H1 (cell line): ENCODE data around the gene FOLR3. TPM values are rescaled to one million over a fixed set of nuclear protein-coding genes. Genes with fewer than 3 reads are reported as not detected.

ENCODE experiments used
- CTCF ChIA-PET: fragments of 300-600 bp; sonication (Branson Sonifier 250); formaldehyde crosslinking; loops from one replicate; lab custom pipeline; 2021; ENCODE audit not compliant: partially characterized antibody; lab: Charles Lee
- POLR2A ChIA-PET: fragments of 300-600 bp; sonication (Branson Sonifier 250); formaldehyde crosslinking; loops from one replicate; lab custom pipeline; 2021; ENCODE audit warnings: inconsistent platforms; ENCODE audit not compliant: partially characterized antibody; lab: Charles Lee
- DNase-seq, 2 experiments: peaks; one replicate each; pipeline versions ENCODE4 v3.0.0 to v3.0.0-alpha.2; 2010 to 2022; ENCODE audit warnings: low spot score in 2 of 2, low read depth in 1 of 2, mixed read lengths in 1 of 2
- FAIRE-seq: peaks from 2 replicates; lab custom pipeline; 2011; peaks lifted over from hg19 to GRCh38; lab: Jason Lieb, UNC
- H2AFZ ChIP-seq: 2 replicates; pipeline ENCODE4 v1.8.1; 2012; ENCODE audit warnings: low read length, inconsistent platforms
- H2AK5ac ChIP-seq: 2 replicates; pipeline ENCODE4 v1.6.1; 2013; ENCODE audit warnings: low read depth, low read length
- H2BK120ac ChIP-seq: replicated peaks from 2 replicates; pipeline ENCODE3; 2013; ENCODE audit warnings: low read depth, low read length, inconsistent platforms
- H2BK12ac ChIP-seq: 2 replicates; pipeline ENCODE4 v1.6.1; 2013; ENCODE audit warnings: low read depth, low read length
- H2BK15ac ChIP-seq: 2 replicates; pipeline ENCODE4 v1.6.1; 2013; ENCODE audit warnings: low read length
- H2BK20ac ChIP-seq: 2 replicates; pipeline ENCODE4 v1.6.1; 2013; ENCODE audit warnings: low read length
- H2BK5ac ChIP-seq: 2 replicates; pipeline ENCODE4 v1.6.1; 2013; ENCODE audit warnings: low read depth, low read length
- H3K14ac ChIP-seq: 2 replicates; pipeline ENCODE4 v1.6.1; 2013; ENCODE audit warnings: inconsistent platforms; ENCODE audit not compliant: insufficient read length
- H3K18ac ChIP-seq: 2 replicates; pipeline ENCODE4 v1.6.1; 2013; ENCODE audit warnings: low read length; ENCODE audit errors: extremely low read depth
- H3K23ac ChIP-seq: 2 replicates; pipeline ENCODE4 v1.6.1; 2013; ENCODE audit warnings: inconsistent platforms; ENCODE audit not compliant: insufficient read length
- H3K23me2 ChIP-seq: 2 replicates; pipeline ENCODE4 v1.6.1; 2013; ENCODE audit warnings: low read depth, low read length
- H3K27ac ChIP-seq: 2 replicates; pipeline ENCODE4 v1.6.1; 2011; ENCODE audit warnings: low read depth, low read length, inconsistent platforms
- H3K27me3 ChIP-seq, 4 experiments: replicated peaks in 1 of 4; 1 replicate in 1 of 4; 2 replicates in 3 of 4; pipeline versions ENCODE4 v1.6.1 to v1.8.1; 2011 to 2013; ENCODE audit warnings: low read length in 3 of 4, mild to moderate bottlenecking in 3 of 4, inconsistent platforms in 2 of 4, mixed read lengths in 2 of 4, moderate library complexity in 1 of 4; ENCODE audit not compliant: control insufficient read depth in 3 of 4, insufficient read depth in 3 of 4; ENCODE audit errors: extremely low read depth in 1 of 4
- H3K36me3 ChIP-seq, 4 experiments: 2 replicates each; pipeline versions ENCODE4 v1.6.1 to v1.8.1; 2011 to 2013; ENCODE audit warnings: mild to moderate bottlenecking in 4 of 4, low read length in 3 of 4, moderate library complexity in 2 of 4, control low read depth in 1 of 4, inconsistent platforms in 1 of 4; ENCODE audit not compliant: insufficient read depth in 4 of 4, control insufficient read depth in 2 of 4
- H3K4ac ChIP-seq: replicated peaks from 2 replicates; pipeline ENCODE3; 2013; ENCODE audit warnings: low read length, low read depth, mixed read lengths, inconsistent platforms; ENCODE audit not compliant: insufficient read length
- H3K4me1 ChIP-seq, 4 experiments: replicated peaks in 1 of 4; 1 replicate in 1 of 4; 2 replicates in 3 of 4; pipeline versions ENCODE4 v1.6.1 to v1.8.1; 2011 to 2013; ENCODE audit warnings: low read length in 3 of 4, inconsistent platforms in 2 of 4, mixed read lengths in 1 of 4; ENCODE audit not compliant: insufficient read depth in 4 of 4, control insufficient read depth in 3 of 4
- H3K4me2 ChIP-seq, 2 experiments: 2 replicates each; pipeline versions ENCODE4 v1.6.1 to v1.8.1; 2011 to 2013; ENCODE audit warnings: low read depth in 2 of 2, low read length in 2 of 2, control low read depth in 1 of 2, inconsistent platforms in 1 of 2, mild to moderate bottlenecking in 1 of 2; ENCODE audit not compliant: insufficient read depth in 1 of 2
- H3K4me3 ChIP-seq, 4 experiments: fragments of 200-600, 300-600 bp in 1 of 4; sonication (generic), shearing (Covaris generic), sonication (Bioruptor Twin) in 1 of 4; 2 replicates each; pipeline versions ENCODE4 v1.5.1 to v1.8.1; 2011 to 2016; ENCODE audit warnings: low read length in 4 of 4, low read depth in 3 of 4, control low read depth in 2 of 4, inconsistent platforms in 2 of 4, mild to moderate bottlenecking in 2 of 4, mixed read lengths in 1 of 4, moderate library complexity in 1 of 4; ENCODE audit not compliant: insufficient read depth in 2 of 4; ENCODE audit errors: extremely low read depth in 1 of 4
- H3K56ac ChIP-seq: replicated peaks from 2 replicates; pipeline ENCODE3; 2013; ENCODE audit warnings: low read depth, mild to moderate bottlenecking, mixed read lengths, low read length, inconsistent platforms; ENCODE audit not compliant: insufficient read length
- H3K79me1 ChIP-seq: 2 replicates; pipeline ENCODE4 v1.6.1; 2013; ENCODE audit warnings: low read depth, low read length, control low read depth
- H3K79me2 ChIP-seq, 2 experiments: 2 replicates each; pipeline versions ENCODE4 v1.6.1 to v1.8.1; 2012 to 2013; ENCODE audit warnings: low read length in 2 of 2, mild to moderate bottlenecking in 2 of 2, inconsistent platforms in 1 of 2; ENCODE audit not compliant: insufficient read depth in 2 of 2, control insufficient read depth in 1 of 2
- H3K9ac ChIP-seq, 4 experiments: replicated peaks in 1 of 4; 1 replicate in 1 of 4; 2 replicates in 3 of 4; pipeline versions ENCODE4 v1.6.1 to v1.8.1; 2011 to 2013; ENCODE audit warnings: low read depth in 3 of 4, low read length in 3 of 4, control low read depth in 2 of 4, mild to moderate bottlenecking in 2 of 4, moderate library complexity in 2 of 4, inconsistent platforms in 1 of 4; ENCODE audit errors: extremely low read depth in 1 of 4
- H3K9me3 ChIP-seq, 2 experiments: 2 replicates each; pipeline versions ENCODE4 v1.6.1 to v1.8.1; 2012 to 2013; ENCODE audit warnings: mild to moderate bottlenecking in 2 of 2, moderate library complexity in 2 of 2, control low read depth in 1 of 2, inconsistent platforms in 1 of 2, low read depth in 1 of 2, low read length in 1 of 2, mixed read lengths in 1 of 2; ENCODE audit not compliant: insufficient read depth in 2 of 2
- H4K20me1 ChIP-seq, 2 experiments: replicated peaks in 1 of 2; 2 replicates each; pipeline versions ENCODE3 to v1.8.1; 2011 to 2013; ENCODE audit warnings: inconsistent platforms in 2 of 2, low read length in 2 of 2, mild to moderate bottlenecking in 1 of 2; ENCODE audit not compliant: insufficient read depth in 2 of 2, control insufficient read depth in 1 of 2
- H4K5ac ChIP-seq: 2 replicates; pipeline ENCODE4 v1.6.1; 2013; ENCODE audit warnings: low read length, low read depth, mixed read lengths, inconsistent platforms; ENCODE audit not compliant: insufficient read length
- H4K8ac ChIP-seq: 2 replicates; pipeline ENCODE4 v1.8.0; 2013; ENCODE audit warnings: mild to moderate bottlenecking, moderate library complexity, low read length, inconsistent platforms; ENCODE audit not compliant: insufficient read depth; ENCODE audit errors: extremely low read depth
- H4K91ac ChIP-seq: replicated peaks from 2 replicates; pipeline ENCODE3; 2013; ENCODE audit warnings: low read length, mixed read lengths, inconsistent platforms; ENCODE audit not compliant: insufficient read length
- EGR1 ChIP-seq: IDR thresholded peaks from 2 replicates; pipeline ENCODE4 v1.6.1; 2011; ENCODE audit warnings: low read depth, low read length, borderline replicate concordance
- JUND ChIP-seq: IDR thresholded peaks from 2 replicates; pipeline ENCODE4 v1.6.1; 2011; ENCODE audit warnings: mild to moderate bottlenecking, improper control_type of control experiment, low read length
- POLR2AphosphoS5 ChIP-seq: IDR thresholded peaks from 2 replicates; pipeline ENCODE4 v1.6.1; 2011; ENCODE audit warnings: low read depth, low read length
- RAD21 ChIP-seq, 2 experiments: IDR thresholded peaks in 1 of 2; conservative IDR thresholded peaks in 1 of 2; 2 replicates each; pipeline ENCODE4 v1.6.1; 2011; ENCODE audit warnings: low read depth in 2 of 2, low read length in 2 of 2, improper control_type of control experiment in 1 of 2, inconsistent platforms in 1 of 2, mild to moderate bottlenecking in 1 of 2, moderate library complexity in 1 of 2
- RXRA ChIP-seq: IDR thresholded peaks from 2 replicates; pipeline ENCODE4 v1.6.1; 2011; ENCODE audit warnings: low read depth, mild to moderate bottlenecking, low read length, moderate library complexity; ENCODE audit not compliant: insufficient read depth
- SP4 ChIP-seq: IDR thresholded peaks from 2 replicates; pipeline ENCODE4 v1.6.1; 2012; ENCODE audit warnings: low read length, inconsistent platforms
- TBP ChIP-seq: IDR thresholded peaks from 2 replicates; pipeline ENCODE4 v1.6.1; 2011; ENCODE audit warnings: low read depth, low read length, improper control_type of control experiment
- ZNF274 ChIP-seq: IDR thresholded peaks from 2 replicates; pipeline ENCODE4 v1.7.0; 2012; ENCODE audit warnings: low read length, borderline replicate concordance; ENCODE audit errors: extremely low read depth
- WGBS, 2 experiments: shearing (Covaris generic) in 1 of 2; methylation state at CpG; one replicate each; pipeline versions ENCODE4 v1.1.6 to v1.1.7; 2013 to 2015; ENCODE audit warnings: low lambda C conversion rate in 2 of 2, mixed read lengths in 2 of 2, inconsistent platforms in 1 of 2, low coverage in 1 of 2, missing lambda C conversion rate in 1 of 2; ENCODE audit not compliant: insufficient replicate concordance in 2 of 2, insufficient coverage in 1 of 2, insufficient read length in 1 of 2; ENCODE audit errors: extremely low coverage in 1 of 2, missing lambda C conversion rate in 1 of 2; 5-methylcytosine and 5-hydroxymethylcytosine counted together
- polyA plus RNA-seq, 7 experiments: library from polyadenylated mRNA; depleted of rRNA in 3 of 7; stranded (reverse) in 5 of 7; unstranded in 2 of 7; fragments of >200 nt in 5 of 7; fragments of 200-250 nt in 2 of 7; gene quantifications; 1 replicate in 5 of 7; 2 replicates in 1 of 7; 4 replicates in 1 of 7; pipeline versions ENCODE4 v1.2.1 to v1.2.3, GENCODE V29; 2011 to 2013; ENCODE audit warnings: missing spikeins in 2 of 7, mixed read lengths in 2 of 7
- total RNA-seq: library from RNA; stranded (reverse); fragmentation: NEBNext Ultra II Directional; extraction: Animal tissue kit (Norgen Biotek cat#: 25700); gene quantifications from 2 replicates; pipeline ENCODE4 v1.2.1, GENCODE V29; 2021
- TF ChIP-seq, protein P1 (sequence below): IDR thresholded peaks from 2 replicates; pipeline ENCODE4 v1.6.1; 2012; ENCODE audit warnings: inconsistent platforms
- TF ChIP-seq, protein P2 (sequence below), 3 experiments: IDR thresholded peaks; 1 replicate in 2 of 3; 2 replicates in 1 of 3; pipeline versions ENCODE4 v1.5.1 to v1.6.1; 2011; ENCODE audit warnings: low read length in 3 of 3, mild to moderate bottlenecking in 3 of 3, inconsistent platforms in 2 of 3, low read depth in 1 of 3, moderate library complexity in 1 of 3; ENCODE audit not compliant: insufficient read depth in 1 of 3; ENCODE audit errors: control extremely low read depth in 1 of 3

The FOLR3 gene
- total and polyA plus RNA-seq, 2 of the 8 experiments (the other 6 are each of a cell fraction or from before 2014, with no cell fraction given), result not detected

DNA sequence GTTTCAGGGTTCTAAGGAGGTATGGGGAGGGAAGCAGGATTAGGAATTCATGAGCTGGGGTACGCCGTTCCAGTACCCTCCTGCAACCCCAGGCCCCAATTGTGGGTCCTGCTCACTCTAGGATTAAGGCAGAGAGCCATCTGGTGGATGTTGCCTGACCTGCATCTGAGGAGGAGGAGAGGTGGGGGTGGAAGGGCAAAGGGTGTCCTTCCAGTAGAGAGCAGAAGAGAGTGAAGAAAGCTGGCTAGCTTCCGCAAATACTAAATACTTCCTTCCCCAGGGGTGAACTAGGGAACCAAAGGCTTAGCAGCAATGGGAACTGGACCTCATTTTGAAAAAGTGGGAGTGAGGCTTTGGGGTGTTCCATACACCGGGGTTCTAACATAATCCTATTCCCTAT is 44.2 kb upstream of the FOLR3 start:
- no peak overlapping the region for H2BK5ac ChIP-seq
- no peak overlapping the region for H3K23ac ChIP-seq
- peak; percentile 66 to 89 for DNase-seq
- H3K9ac ChIP-seq, result no peak overlapping the region
- H4K8ac ChIP-seq, result no peak overlapping the region
- H3K56ac ChIP-seq, result no peak overlapping the region
- no peak overlapping the region for H3K14ac ChIP-seq
- no peaks in the 10 kb centered on the region for H3K9me3 ChIP-seq
- no peak overlapping the region for H3K18ac ChIP-seq
- no peaks in the 10 kb centered on the region for H3K27me3 ChIP-seq
- no peaks in the 10 kb centered on the region for H4K20me1 ChIP-seq
- peaks cover 0 to 13% (median 3%) of the 10 kb centered on the region in 4 experiments; a peak in 4 of 8 replicates for H3K36me3 ChIP-seq
- ChIA-PET POLR2A (interaction anchor here (0.8 to 14.4 kb wide), 22 partner anchors 7 to 92 kb away, joined by 3 to 144 read pairs (median 5); partner anchors contain the start of genes ANAPC15, LAMTOR1, LRRC51 and TOMT), CTCF (interaction anchor here (0.6 to 14.0 kb wide), 48 partner anchors 9 to 577 kb away, joined by 3 to 423 read pairs (median 4); partner anchors contain the start of genes LAMTOR1 and TOMT)
- H2BK120ac ChIP-seq, result no peak overlapping the region
- H3K4me3 ChIP-seq, result no peak overlapping the region
- H3K79me2 ChIP-seq, result no peaks in the 10 kb centered on the region
- H3K4ac ChIP-seq, result no peak overlapping the region
- peak; percentile 74 for FAIRE-seq
- H4K91ac ChIP-seq, result no peak overlapping the region
- H2BK12ac ChIP-seq, result no peak overlapping the region
- H2BK20ac ChIP-seq, result no peak overlapping the region
- H3K79me1 ChIP-seq, result no peaks in the 10 kb centered on the region; the same call in 1 of the 2 replicates
- no peak overlapping the region for H4K5ac ChIP-seq
- no peaks in the 10 kb centered on the region for H3K23me2 ChIP-seq
- 60% methylated on average over 4 of the region's 4 CpGs; no CpG with 5 or more reads in 1 of the 2 experiments for WGBS, 2 experiments
- H2AFZ ChIP-seq, result no peak overlapping the region
- no peak overlapping the region for H2AK5ac ChIP-seq
- peaks cover 0 to 3% (median 1%) of the 10 kb centered on the region in 4 experiments; a peak in 2 of 7 replicates for H3K4me1 ChIP-seq
- no peak overlapping the region for H3K27ac ChIP-seq
- no peak overlapping the region for H3K4me2 ChIP-seq
- no peak overlapping the region for H2BK15ac ChIP-seq
- TF ChIP-seq, protein P1, sequence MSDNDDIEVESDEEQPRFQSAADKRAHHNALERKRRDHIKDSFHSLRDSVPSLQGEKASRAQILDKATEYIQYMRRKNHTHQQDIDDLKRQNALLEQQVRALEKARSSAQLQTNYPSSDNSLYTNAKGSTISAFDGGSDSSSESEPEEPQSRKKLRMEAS, result peak; percentile 9; the same call in 1 of the 2 replicates
- 0 out of 2 replicates have a peak, but pooled peaks have one; percentile 43 for TF ChIP-seq POLR2AphosphoS5
- TF ChIP-seq JUND, result peak; percentile 10; the same call in 1 of the 2 replicates
- peak; percentile 52; the same call in 1 of the 2 replicates for TF ChIP-seq SP4
- TF ChIP-seq ZNF274, result no peak
- peak; percentile 87 to 91 for TF ChIP-seq RAD21 (IDR thresholded peaks at IDR 0.05 in 1 of 2, conservative IDR thresholded peaks at IDR 0.05 in 1 of 2; ENCODE audit: low read depth in 2 of 2, low read length in 2 of 2)
- TF ChIP-seq TBP, result no peak
- TF ChIP-seq, protein P2, sequence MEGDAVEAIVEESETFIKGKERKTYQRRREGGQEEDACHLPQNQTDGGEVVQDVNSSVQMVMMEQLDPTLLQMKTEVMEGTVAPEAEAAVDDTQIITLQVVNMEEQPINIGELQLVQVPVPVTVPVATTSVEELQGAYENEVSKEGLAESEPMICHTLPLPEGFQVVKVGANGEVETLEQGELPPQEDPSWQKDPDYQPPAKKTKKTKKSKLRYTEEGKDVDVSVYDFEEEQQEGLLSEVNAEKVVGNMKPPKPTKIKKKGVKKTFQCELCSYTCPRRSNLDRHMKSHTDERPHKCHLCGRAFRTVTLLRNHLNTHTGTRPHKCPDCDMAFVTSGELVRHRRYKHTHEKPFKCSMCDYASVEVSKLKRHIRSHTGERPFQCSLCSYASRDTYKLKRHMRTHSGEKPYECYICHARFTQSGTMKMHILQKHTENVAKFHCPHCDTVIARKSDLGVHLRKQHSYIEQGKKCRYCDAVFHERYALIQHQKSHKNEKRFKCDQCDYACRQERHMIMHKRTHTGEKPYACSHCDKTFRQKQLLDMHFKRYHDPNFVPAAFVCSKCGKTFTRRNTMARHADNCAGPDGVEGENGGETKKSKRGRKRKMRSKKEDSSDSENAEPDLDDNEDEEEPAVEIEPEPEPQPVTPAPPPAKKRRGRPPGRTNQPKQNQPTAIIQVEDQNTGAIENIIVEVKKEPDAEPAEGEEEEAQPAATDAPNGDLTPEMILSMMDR (IDR thresholded peaks at IDR 0.05; ENCODE audit: control extremely low read depth in 1 of 3, insufficient read depth in 1 of 3, low read depth in 1 of 3, low read length in 3 of 3), result peak; percentile 93 to 96 (median 95)
- TF ChIP-seq EGR1, result peak; percentile 40; the same call in 1 of the 2 replicates
- TF ChIP-seq RXRA, result no peak
